GM21786 (cell line): ENCODE results near the gene RAP1A.
"Not testable (repeated sequence)": the region's sequence is repeated elsewhere in the genome, so short reads cannot be mapped to it uniquely, and the experiment has no call there.

ENCODE experiments used
- ATAC-seq: cut with Tn5 transposase; IDR thresholded peaks from one replicate; pipeline ENCODE4 v1.9.1; 2021; ENCODE audit not compliant: unreplicated experiment

Gene RAP1A

DNA sequence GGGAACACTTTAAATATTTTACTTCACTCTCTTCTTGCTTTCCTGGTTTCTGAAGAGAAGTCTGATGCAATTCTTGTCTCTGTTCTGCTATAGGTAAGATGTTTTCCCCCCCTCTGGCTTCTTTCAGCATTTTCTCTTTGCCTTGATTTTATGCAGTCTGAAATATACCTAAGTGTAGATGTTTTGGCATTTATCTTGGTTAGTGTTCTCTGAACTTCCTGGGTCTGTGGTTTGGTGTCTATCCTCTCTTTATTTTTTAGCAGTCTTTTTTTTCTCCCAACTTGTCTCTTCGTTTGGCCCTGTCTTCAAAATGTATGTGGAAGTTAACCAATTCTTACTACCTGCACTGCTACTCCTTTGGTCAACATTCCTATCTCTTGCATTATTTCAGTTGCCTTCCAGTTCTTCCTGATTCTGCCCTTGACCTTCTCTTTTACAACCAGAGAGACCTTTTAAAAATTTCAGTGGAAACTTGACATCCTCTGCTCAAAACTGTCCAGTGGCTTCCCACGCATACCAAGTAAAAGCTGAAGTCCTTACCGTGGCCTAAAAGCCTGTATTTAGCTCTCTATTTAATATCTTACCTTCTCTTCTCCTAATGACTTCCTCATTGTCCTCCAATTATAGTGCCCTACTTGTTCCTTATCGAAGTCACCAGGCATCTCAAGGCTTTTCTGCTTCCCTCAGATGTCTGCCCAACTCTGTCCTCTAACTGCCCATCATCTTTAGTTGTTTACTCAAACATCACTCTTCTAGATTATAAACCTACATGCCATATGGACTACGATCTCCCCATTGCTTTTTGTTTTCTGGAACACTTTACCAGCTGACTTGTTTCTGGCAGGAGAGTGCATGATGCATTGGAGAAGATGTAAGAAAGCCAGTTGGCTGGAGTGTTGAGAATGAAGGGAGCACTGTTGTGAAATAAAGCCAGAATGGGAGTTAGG lies 40.9 kb downstream of the RAP1A start:
- no peak for ATAC-seq

DNA sequence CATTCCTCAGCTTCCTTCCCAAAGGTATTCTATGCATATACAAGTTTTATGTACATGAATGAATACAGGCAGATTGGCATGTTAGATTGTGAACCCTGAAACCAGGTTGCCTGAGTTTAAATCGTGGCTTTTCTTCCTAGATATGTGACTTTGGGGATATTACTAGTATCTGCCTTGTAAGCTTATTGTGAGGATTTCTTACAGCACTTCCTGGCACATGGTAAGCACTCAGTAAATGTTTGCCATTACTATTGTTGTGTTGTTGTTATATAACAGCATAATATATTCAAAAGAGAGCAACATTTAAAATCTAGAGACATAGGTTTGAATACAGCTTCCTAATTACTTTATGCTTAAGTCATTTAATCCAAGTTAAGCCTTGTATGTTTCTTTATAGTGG lies 45.1 kb downstream of the RAP1A start:
- no peak for ATAC-seq

- no peak for ATAC-seq
Measured at GRCh38 chr1:111665497-111665896, 45.9 kb downstream of the RAP1A start.

- ATAC-seq = no peak
Measured at GRCh38 chr1:111666828-111667227, 47.2 kb downstream of the RAP1A start.

- no peak for ATAC-seq
Measured at GRCh38 chr1:111669268-111669667, 49.7 kb downstream of the RAP1A start.

GRCh38 chr1:111671852-111672251 lies 52.3 kb downstream of the RAP1A start:
- no peak for ATAC-seq

DNA sequence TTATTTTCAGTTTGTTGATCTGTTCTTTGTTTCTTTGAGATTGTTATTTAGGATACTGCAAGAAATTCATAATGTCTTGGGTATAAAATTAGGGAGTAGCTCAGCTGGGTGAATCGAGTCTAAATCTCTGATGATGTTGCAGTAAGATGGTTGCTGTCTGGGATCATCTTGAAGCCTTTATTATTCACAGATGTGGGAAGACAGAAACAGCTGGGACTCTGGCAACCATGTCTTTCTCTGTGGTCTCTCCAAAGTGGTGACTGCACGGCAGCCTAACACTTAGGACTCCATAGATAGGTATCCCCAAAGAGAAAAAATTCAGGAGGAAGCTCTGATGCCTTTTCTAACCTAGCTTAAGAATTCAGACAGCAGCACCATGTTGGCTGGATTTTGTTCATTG lies 52.7 kb downstream of the RAP1A start:
- no peak for ATAC-seq

GRCh38 chr1:111677604-111678003 lies 58.0 kb downstream of the RAP1A start:
- ATAC-seq = no peak

GRCh38 chr1:111679541-111679940 lies 60.0 kb downstream of the RAP1A start:
- no peak for ATAC-seq

DNA sequence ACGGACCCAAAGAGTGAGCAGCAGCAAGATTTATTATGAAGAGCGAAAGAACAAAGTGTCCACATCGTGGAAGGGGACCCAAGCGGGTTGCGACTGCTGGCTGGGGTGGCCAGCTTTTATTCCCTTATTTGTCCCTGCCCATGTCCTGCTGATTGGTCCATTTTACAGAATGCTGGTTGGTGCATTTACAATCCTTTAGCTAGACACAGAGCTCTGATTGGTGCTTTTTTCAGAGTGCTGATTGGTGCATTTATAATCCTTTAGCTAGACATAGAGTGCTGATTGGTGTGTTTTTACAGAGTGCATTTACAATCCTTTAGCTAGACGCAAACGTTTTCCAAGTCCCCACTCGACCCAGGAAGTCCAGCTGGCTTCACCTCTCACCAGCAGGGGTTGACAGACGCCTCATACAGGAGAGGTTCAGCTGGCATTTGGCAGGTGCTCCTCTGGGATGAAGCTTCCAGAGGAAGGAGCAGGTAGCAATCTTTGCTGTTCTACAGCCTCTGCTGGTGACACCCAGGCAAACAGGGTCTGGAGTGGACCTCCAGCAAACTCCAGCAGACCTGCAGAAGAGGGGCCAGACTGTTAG lies 60.7 kb downstream of the RAP1A start:
- not testable (repeated sequence) for ATAC-seq

DNA sequence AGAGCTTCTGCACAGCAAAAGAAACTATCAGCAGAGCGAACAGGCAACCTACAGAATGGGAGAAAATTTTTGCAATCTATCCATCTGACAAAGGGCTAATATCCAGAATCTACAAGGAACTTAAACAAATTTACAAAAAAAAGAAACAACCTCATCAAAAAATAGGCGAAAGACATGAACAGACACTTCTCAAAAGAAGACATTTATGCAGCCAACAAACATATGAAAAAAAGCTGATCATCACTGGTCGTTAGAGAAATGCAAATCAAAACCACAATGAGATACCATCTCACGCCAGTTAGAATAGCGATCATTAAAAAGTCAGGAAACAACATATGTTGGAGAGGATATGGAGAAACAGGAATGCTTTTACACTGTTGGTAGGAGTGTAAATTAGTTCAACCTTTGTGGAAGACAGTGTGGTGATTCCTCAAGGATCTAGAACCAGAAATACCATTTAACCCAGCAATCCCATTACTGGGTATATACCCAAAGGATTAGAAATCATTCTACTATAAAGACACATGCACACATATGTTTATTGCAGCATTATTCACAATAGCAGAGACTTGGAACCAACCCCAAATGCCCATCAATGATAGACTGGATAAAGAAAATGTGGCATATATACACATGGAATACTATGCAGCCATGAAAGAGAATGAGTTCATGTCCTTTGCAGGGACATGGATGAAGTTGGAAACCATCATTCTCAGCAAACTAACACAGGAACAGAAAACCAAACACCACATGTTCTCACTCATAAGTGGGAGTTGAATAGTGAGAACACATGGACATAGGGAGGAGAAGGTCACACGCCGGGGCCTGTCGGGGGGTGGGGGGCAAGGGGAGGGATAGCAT lies 65.9 kb downstream of the RAP1A start:
- ATAC-seq = not testable (repeated sequence)

DNA sequence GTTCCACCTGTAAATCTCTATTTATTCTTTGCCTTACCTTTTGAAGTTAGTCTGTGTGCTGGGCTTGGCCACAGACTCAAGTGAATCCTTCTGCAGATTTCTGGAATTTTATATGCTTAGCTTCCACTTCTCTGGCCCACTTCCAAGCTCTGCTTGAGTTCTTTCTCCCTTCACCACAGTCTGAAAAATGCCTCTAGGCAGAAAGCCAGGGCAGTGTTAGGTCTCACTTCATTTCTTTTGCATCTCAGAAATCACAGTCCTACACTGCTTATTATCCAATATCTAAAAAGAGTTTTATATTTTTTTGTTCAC lies 70.7 kb downstream of the RAP1A start:
- ATAC-seq = no peak

DNA sequence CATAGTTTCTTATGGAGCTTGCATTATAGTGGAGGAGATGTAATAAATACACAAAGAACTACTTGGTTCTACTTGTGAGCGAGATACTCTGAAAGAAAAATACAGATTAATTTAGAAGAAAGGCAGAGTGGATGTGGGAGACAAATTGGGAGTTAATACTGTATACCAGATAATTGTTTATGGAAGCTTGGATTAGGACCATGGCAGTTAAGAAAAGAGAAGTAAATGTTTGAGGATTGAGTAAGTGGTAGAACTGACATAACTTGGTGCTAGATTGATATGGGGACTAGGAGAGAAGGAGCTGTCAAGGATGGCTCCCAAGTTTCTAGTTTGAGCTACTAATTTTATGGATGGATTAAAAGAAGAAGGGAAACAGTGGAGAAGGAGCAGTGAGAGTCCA lies 72.3 kb downstream of the RAP1A start:
- ATAC-seq = no peak

DNA sequence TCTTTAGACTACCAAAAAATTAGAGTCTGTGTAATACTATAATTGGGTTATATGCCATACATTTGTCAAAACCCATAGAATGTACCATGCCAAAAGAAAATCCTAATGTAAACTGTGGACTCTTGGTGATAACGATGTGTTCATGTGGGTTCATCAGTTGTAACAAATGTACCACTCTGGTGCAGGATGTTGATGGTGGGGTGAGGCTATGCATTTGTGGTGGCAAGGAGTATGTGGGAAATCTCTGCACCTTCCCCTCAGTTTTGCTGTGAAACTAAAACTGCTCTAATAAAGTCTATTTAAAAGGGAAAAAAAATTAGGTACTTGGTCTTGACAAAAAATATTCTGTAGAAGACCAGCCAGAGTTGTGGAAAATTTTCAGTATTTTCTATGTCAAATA lies 76.2 kb downstream of the RAP1A start:
- ATAC-seq = no peak

- ATAC-seq = no peak
Measured at GRCh38 chr1:111696330-111696729, 76.7 kb downstream of the RAP1A start.

DNA sequence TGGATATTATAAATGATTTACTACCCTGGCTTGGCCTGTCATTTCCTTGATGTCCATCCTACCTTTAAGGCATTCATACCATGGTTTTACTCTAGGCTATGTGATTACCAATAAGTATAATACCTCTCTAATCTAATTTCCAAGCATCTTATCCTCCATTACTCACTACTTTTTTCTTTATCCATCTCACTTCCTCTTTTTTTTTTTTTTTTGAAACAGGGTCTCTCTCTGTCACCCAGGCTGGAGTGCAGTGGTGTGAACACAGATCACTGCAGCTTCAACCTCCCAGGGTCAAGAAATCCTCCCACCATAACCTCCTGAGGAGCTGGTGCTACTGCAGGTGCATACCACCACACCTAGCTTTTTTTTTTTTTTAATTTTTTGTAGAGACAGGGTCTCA lies 79.7 kb downstream of the RAP1A start:
- no peak for ATAC-seq

- ATAC-seq = no peak
Measured at GRCh38 chr1:111702504-111703050, 83.0 kb downstream of the RAP1A start.

DNA sequence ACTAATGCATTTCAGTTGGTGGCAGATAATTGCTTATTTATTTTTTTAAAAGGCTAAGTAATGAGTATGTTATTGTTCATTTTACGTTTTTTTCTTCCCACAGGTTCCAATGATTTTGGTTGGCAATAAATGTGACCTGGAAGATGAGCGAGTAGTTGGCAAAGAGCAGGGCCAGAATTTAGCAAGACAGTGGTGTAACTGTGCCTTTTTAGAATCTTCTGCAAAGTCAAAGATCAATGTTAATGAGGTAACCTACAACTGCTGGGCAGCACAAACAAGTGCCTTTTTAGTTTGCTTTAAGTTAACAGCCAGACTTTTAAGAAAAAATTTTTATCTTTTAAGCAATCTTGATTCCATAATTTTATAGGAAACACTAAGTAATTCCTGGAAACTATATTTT lies 84.7 kb downstream of the RAP1A start:
- ATAC-seq = no peak

- no peak for ATAC-seq
Measured at GRCh38 chr1:111704776-111705175, 85.2 kb downstream of the RAP1A start.

- no peak for ATAC-seq
Measured at GRCh38 chr1:111705841-111706240, 86.3 kb downstream of the RAP1A start.

DNA sequence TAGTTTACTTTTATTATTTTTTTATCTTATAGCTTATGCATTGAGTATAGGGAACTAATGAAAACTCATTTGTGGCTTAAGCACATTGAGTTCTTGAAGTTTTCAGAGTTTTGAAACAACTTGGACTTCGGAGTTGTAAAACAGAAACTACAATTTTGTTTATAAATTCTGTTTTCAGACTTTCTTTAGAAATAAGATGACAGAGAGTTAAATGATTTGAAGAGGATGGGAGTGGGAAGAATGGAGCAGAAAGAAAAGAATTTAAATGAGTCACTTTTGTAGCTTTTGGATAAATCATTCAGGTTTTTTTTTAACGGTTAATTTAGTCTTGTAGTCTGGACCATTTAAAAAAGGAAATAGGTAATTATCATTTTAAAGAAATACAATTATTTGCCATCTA lies 87.3 kb downstream of the RAP1A start:
- no peak for ATAC-seq
